Frontal cortex (tissue), 4 donors: ENCODE data around the gene RGS19. TPM values are rescaled to one million over a fixed set of nuclear protein-coding genes. Genes with fewer than 3 reads are reported as not detected.
A peak's percentile ranks its signal among the peaks of the same experiment; 100 is the strongest.

Experiments
- DNase-seq, 2 donors: peaks; one replicate each; pipeline ENCODE4 v3.0.0; 2012; ENCODE audit warnings: low spot score in 2 of 2
- FAIRE-seq: peaks from 2 replicates; lab custom pipeline; 2012; peaks lifted over from hg19 to GRCh38; lab: Jason Lieb, UNC
- total RNA-seq: library from RNA; depleted of rRNA; stranded (reverse); fragments of >200 nt; gene quantifications from one replicate; pipeline ENCODE4 v1.2.3, GENCODE V29; 2014
- donor health status: control.
- donor health status: control.
- donor health status: control.

RGS19 gene
- total RNA-seq, 1 donor from 2014 or later, result 7.7 TPM

DNA sequence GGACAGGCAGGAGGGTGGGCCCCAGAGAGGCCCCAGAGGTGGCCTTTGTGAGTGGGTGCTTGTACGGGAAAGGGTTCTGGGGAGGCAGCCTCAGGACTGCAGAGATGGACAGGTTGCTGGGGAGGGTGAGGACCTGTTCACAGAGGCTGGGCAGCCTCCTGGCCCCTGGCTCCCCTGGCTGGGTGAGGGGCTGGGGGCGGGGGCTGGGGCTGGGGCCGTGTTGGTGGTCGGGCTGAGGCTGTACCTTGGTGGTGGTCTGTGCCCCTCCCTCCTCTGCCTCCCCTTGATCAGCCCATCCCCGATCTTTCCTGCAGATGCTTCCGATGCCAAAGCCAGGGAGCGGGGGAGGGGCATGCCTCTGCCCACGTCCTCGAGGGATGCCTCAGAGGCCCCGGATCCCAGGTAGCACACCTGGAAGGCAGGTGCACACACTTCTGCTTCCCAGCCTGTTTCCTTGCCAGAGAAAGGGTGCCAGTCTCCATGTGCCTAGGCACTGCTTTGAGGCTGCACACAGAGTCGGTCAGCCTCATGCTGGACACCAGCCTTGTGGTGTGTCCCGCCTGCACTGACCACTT is 11.5 kb downstream of the RGS19 start:
- no peak for DNase-seq
- no peak for FAIRE-seq

DNA sequence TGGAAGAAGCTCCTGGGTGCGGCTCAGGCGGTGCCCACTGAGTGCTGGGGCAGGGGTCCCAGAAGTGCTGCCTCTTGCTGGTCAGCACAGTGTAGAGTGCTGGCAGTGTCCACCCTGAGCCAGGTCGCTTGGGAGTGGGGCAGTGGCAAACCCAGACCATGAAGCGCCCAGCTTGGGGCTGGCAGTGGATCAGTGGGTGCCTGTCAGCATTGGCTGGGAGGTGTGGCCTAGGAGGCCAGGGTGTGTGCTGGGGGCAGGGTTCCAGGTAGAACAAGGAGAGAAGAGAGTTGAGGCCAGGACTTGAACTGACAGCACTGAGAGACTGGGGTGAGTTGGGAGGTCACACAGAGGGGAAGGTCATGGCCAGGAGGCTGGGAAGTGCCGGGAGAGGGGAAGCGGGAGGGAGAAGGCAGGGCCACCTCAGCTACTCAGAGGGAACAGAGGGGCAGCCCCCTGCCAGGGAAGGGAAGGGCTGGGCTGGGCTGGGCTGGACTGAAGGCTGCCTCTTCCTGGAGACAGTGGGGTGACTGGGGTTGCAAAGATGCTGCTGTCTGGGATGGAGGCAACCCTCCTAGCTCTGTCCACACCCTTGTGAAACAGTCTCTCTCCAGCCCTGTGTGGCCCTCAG is 12.2 kb downstream of the RGS19 start:
- DNase-seq (no peak), FAIRE-seq (no peak)

DNA sequence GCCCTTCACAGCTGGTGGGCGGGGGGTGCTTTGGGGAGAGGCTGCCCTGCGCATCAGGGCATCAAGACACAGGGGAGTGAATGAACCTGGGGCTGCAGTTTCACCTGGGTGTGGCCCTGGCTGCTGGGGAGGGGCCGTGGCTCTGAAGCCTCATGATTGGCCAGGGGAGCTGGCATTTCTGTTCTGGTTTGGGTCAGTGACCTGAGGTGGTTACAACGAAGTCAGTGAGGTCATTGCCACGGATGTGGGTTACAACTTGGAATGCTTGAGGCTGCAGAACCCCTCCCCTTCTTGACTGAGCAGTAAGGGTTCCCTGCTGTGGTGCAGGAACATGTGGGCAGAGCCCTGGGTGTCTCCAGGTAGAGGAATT is 13.4 kb downstream of the RGS19 start:
- DNase-seq, result no peak

DNA sequence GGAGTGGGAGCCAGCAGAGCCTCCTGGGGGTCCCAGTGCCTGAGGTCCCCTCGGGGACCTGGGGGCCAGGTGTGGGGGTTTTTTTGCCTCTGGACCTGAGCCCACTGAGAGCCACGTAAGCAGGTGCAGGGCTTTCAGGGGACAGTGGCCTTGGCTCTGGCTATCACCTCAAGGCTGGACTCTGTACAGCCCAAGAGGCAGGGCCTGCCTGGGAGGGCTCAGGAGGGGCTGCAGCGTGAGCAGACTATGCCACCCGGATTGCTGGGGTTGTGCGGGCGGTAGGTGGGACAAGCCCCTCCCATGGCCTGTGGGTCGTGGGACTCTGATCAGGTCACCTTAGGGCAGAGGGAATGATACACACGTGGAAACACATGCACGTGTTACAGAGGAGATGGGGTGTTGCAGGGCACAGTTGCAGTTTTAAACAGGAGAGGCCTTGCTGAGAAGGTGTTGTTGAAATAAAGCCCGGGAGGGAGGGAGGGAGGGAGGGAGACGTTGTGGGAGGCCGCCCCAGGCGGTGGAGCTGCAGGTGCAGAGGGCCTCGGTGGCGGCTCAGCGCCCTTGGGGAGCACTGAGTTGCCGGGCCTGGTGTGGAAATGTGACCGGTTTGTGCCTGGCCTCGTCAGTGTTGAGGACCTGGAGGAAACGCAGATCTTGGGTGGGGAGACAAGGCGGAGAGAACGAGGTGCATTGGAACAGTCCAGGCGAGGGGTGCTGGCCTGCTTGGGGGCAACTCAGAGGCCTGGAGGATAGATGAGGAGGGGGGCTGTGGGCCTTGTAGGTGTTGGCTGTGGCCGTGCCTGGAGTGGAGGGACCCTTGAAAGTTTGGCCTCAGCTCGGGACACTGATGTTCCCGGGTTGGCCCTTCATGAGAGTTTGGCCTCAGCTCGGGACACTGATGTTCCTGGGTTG is 14.0 kb downstream of the RGS19 start:
- DNase-seq (no peak), FAIRE-seq (no peak)

More for the DNA sequence above, 13.4 kb downstream of the RGS19 start:
- no peak for FAIRE-seq

DNA sequence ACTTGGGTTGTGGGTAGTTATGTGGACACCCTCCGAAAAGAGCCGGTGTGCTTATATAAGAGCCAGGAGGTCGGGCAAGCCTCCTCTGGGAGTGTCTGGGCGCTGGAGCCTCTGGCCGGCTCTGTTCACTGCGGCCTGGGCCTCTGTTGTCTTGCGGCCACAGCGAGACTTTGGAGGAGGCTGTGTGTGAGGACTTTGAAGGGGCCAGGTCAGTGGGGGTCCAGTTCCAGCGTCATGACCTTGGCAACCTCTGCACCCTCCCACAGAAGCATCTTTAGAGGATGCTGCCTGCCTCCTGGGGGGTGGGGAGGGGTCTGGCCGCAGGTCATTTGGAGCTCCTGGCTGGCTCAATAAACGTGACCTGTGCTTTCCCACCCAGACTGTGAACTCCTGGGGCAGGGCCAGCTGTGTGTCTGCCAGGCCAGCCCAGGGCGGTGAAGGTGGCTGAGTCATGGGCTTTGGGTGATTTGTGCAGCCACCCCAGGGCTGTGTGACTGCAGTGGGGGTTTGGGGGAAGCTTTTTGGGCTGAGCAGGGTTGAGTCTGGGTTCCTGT is 15.1 kb downstream of the RGS19 start:
- FAIRE-seq, result no peak

DNA sequence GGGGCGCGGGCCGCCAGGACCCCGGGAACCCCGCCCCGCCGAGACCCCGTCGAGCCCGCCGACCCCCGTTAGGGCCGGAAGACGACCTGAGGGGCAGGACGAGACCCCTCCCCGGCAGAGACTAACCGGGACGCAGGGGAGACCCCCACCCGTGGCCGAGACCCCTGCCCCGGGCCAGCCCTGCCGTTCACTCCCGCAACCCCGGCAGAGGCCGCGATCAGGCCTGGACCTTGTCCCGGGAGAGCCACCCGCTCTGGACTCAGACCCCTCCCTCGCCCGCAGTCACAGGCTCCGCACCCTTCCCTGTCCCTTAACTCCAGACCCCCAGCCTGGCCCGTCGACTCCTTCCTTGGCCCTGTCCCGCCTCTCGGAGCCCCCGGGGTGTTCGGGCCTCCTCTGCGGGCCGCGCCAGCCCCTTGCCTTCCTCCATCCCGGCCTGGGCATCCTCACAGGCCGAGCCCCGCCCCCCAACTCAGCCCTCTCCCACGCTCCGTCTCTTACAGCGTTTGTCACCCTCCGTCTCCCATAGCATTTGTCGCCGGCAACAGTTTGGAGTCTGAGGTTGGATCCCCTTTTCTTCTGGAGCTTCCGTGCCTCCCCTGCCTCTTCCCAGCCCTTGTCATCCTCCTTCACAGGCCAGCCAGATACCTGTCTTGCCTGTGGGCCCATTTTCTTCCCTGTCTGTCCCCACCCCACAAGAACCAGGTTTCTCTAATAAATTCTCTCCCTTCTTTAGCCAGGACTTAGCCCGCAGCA is 15.8 kb downstream of the RGS19 start:
- FAIRE-seq, result no peak

More for the DNA sequence above, 15.1 kb downstream of the RGS19 start:
- no peak for DNase-seq

DNA sequence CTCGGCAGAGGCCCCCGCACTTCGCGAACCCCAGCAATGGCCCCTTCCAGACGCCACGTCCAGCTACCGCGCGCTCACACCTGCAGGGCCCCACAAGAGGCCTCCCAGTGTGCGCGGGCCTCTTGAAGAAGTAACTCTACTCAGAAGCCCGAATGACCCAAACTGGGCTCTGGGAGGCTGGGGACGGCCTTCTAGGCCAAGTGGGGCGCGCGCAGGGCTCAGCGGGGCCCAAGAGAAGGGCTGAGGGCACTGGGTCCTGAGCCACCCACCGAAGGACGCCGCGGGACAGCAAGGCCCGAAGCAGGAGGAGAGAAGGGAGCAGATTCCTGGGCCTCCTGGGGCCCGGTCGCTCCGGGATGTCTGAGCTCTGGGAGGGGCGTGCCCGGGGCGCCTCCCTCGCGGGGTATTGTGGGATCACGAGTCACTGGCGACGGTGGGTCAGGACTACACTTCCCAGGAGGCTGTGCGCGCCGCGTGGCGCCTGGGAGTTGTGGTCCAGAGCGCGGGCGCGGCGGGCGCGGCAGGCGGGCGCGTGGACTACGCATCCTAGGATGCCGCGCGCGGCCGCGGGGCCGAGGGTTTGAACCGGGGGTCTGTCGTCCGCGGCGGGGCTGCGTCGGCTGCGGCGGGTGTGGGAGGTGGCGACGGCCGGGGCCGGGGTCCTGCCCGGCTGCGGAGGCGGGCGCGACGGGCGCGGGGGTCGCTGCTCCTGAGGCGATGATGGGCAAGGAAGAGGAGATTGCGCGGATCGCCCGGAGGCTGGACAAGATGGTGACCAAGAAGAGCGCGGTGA is 16.5 kb downstream of the RGS19 start, which contains the start of gene TCEA2:
TCEA2 (plus strand) TSS at position 603 of the 793 bp plus-strand sequence; CDS start at position 718, 115 bp downstream.
- peak; percentile 100 for DNase-seq
- FAIRE-seq, result no peak

More for the DNA sequence above, 15.8 kb downstream of the RGS19 start:
- DNase-seq, result no peak

DNA sequence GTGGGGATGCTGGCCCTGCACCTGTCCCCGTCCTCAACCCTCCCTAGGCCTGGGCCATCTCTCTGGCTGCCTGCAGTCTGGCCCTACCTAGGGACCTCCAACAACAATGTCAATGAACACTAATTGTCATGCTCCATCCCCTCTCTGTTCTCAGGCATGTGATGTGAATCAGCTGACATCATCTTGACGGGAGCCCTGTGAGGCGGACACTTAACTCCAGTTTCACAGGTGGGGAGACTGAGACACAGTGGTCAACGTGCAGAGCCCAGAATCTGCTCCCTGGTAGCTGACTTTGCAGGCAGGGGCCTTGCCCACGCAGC is 17.1 kb downstream of the RGS19 start:
- DNase-seq (no peak), FAIRE-seq (no peak)

DNA sequence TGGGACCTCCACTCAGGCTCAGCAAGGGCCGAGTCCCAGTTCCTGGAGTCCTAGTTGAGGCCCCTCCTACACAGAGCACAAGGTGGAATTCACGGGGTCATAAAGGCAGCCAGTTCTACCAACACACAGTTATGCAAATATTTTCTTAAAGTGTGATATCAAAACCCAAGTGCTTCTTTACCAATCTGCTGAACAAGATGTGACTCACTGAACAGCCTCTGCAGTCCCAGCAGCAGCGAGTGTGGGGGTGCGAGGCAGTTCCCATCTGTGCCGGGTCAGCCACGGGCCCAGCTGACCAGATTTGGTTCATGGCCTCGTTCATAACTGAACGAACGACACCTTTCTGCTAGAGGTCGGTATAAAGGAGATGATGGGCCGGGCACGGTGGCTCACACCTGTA is 20.8 kb downstream of the RGS19 start:
- FAIRE-seq, result no peak
- no peak for DNase-seq

DNA sequence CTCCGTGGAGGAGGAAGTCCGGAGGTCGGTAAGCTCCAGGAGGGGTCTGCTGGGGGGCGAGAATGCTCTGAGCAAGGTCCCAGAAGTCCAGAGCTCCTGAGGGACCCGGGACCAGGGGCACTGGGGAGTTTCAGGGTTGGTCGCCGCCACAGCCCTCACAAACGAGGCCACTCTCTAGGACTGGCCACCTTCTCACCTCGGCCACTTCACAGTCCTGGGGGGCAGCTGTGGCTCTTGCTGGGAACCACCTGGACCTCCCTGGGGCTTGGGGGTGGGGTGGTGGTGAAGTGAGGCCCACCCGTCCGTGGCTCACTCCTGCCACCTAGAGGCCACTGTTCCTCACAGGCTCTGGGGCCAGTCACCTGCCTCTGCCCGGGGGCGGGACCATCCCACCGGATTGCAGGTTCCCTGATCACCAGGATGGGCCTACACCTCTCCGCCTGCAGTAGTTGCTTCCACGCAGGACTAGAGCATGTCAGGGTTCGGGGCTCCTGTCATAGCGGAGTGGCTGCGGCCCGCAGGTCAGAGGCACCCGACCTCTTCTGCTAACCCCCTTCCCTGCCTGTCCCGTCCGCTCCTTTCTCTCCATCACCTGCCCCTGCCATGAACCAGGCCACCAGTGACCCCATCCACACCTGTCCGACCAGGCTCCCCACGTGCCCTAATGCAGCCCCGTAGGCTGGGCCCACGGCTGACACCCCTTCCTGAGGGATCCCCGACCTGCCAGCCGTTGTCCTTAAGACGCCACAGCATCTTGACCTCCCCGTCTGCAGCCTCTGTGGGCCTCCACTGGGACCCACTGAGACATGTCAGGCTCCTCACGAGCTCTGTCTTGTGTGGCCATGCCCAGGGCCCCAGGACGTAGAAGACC is 21.5 kb downstream of the RGS19 start:
- DNase-seq (peak in 1 of 2 donors; percentile 81), FAIRE-seq (no peak)

DNA sequence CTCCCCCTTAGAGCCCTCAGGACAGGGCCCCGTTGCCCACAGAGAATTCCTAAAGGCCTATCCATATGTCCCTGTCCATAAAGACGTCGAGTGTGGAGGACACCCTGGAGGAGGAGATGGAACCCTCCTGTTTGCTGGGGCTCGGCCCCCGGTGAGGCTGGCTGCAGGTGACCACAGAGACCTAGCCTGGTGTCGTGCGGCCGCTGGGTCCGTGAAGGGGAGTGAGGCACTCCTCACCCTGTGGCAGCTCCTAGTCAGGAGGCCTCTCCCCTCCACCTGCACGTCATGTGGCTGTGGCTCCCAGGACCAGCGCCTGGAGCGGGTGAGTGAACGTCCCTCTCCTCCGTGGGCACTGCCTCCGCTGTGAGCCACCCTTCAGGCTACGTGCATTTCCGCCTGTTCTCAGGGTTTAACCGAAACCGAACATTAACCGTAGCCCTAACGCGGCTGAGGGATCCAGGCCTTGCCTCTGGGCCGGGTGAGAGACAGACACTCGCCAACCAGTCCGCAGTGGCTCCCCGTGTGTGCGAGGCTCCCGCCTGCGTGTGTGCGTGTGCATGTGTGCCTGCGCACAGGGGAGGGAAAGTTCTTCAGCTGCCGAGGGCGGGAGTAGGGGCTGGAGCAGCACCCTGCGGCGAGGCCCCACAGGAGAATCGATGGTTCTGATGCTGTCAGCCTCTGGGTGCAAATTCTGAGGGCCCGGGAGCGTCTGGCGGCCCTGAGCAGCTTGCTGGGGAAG is 22.3 kb downstream of the RGS19 start:
- no peak for FAIRE-seq

DNA sequence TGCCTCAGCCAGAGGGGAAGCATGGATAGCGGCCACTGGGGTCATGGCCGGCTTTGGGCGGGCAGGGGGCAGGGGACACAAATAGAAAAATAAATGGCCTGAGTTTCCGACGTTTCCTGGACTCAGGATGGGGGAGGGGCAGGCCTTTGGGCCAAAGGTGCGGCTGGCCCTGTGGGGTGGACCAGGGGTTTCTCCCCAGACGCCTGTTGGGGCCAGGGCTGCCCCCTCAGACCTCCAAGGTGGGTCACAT is 22.8 kb downstream of the RGS19 start:
- DNase-seq (no peak), FAIRE-seq (no peak)

More for the DNA sequence above, 22.3 kb downstream of the RGS19 start:
- no peak for DNase-seq

DNA sequence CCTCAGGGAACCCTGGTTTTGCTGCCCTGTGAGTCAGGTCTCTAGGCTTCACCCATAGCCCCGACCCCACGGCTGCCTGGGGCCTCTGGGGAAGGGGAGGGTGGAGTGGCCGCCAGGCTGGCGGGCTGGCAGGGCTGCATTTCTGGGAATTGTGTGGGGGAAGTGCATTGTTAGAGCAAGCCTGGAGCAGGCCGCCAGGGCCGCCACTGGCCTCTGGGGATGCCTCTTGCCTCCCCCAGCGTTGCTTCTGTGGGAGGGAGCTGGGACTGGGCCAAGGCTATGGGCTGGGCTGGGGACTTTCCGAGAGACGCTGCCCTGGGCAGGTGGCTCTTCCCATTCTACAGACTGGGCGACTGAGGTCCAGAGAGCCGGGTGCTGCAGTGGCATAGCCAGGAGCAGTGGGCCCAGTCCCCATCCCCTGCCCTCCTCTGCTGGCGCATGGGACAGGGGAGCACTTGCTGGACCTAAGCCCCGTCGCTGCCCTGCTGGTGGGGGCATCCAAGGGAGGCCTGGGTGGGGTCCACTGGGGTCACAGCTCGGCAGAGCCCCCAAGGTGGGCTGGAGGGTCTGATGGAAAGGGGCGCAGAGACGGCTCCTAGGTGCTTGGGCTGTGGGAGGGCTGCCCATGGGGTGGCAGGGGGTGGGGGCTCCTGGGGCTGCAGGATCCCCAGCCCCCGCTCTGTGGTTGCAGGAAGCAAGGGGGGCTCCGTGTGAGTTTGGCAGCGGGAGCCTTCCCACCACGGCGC is 23.3 kb downstream of the RGS19 start:
- no peak for FAIRE-seq
- no peak for DNase-seq

DNA sequence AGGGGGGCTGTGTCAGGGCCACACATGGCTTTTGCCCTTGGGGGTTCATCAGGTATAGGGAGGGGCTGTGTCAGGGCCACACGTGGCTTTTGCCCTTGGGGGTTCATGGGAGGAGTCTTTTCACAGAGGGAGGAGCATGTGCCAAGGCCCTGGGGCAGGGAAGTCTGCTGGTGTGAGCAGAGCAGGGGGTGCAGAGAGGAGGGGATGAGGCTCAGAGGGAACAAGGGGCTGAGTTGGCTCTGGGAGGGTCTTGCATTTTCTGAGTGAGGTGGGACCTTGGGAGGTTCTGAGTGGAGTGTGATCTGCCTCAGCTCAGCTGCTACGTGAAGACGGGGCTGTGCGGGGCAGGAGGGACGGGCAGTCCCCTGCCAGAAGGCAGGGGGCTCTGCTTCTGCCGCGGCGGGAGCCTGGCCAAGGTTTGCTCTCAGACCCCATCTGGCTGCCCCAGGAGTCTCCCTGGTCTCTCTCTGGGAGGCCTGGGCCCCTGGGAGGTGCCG is 23.9 kb downstream of the RGS19 start:
- no peak for DNase-seq
- no peak for FAIRE-seq

DNA sequence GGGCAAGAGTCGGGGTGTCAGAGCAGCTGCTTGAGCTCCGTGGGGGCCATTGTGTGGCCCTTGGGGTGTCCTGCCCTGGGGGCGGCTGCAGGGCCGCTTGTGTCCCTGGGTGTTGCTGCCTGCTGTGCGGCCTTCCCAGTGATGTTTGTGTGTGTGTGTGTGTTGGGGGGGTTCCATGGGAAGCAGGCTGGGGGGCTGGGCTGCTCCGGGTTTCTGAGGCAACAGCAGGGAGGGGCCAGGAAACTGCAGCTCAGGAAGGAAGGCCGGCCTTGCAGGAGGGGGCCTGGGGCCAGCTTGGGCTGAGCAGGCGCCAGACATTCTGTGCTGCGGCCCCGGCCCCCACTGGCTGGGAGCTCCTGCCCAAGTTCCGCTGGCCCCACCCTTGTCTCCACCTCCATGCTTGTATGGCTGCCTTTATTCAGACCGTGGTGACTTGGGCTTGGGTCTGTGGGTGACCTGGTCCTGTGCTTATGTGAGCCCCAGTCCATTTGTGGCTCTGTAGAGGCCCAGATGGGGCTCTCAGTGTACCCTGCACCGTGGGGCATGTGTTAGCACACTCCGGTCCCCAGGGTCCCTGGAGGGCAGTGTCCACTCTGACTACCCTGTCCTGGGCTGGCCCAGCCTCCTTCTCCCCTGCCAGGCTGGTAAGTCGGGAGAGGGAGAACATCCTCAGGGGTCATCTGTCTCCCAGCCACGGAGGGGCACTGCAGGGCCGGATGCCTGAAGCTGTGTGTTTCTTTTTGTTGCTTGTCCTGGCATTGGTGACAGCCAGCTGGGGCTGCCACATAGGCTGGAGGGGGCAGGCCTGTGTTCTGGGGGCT is 25.3 kb downstream of the RGS19 start:
- no peak for DNase-seq
- FAIRE-seq, result no peak
